ENCODE results near the gene ZCRB1.
"Not testable (repeated sequence)": the region's sequence is repeated elsewhere in the genome, so short reads cannot be mapped to it uniquely, and the experiment has no call there.

DNA sequence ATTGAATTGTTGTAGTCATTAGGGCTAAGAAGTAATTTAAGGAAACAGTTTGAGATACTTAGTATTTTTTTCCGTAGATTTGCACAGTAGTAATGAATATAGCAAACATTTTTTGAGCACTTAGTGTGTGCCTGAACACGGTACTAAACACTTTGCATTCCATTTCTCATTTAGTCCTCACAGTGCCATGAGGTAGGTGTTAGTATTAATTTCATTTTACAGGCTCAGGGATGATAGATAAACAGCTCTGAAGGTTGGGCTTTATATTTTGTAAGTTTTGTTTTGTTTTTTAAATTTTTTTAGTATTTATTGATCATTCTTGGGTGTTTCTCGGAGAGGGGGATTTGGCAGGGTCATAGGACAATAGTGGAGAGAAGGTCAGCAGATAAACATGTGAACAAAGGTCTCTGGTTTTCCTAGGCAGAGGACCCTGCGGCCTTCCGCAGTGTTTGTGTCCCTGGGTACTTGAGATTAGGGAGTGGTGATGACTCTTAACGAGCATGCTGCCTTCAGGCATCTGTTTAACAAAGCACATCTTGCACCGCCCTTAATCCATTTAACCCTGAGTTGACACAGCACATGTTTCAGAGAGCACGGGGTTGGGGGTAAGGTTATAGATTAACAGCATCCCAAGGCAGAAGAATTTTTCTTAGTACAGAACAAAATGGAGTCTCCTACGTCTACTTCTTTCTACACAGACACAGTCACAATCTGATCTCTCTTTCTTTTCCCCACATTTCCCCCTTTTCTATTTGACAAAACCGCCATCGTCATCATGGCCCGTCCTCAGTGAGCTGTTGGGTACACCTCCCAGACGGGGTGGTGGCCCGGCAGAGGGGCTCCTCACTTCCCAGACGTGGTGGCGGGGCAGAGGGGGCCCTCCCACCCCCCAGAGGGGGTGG is 23.5 kb upstream of the ZCRB1 start:
- TF ChIP-seq, protein P1, sequence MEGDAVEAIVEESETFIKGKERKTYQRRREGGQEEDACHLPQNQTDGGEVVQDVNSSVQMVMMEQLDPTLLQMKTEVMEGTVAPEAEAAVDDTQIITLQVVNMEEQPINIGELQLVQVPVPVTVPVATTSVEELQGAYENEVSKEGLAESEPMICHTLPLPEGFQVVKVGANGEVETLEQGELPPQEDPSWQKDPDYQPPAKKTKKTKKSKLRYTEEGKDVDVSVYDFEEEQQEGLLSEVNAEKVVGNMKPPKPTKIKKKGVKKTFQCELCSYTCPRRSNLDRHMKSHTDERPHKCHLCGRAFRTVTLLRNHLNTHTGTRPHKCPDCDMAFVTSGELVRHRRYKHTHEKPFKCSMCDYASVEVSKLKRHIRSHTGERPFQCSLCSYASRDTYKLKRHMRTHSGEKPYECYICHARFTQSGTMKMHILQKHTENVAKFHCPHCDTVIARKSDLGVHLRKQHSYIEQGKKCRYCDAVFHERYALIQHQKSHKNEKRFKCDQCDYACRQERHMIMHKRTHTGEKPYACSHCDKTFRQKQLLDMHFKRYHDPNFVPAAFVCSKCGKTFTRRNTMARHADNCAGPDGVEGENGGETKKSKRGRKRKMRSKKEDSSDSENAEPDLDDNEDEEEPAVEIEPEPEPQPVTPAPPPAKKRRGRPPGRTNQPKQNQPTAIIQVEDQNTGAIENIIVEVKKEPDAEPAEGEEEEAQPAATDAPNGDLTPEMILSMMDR (IDR thresholded peaks at IDR 0.05; ENCODE audit: low read depth, low read length), result not testable (repeated sequence)
- not testable (repeated sequence) for TF ChIP-seq EZH2phosphoT487 (IDR thresholded peaks at IDR 0.05; ENCODE audit: low read depth)

Measured in OCI-LY3 (cell line).